A673 (cell line): ENCODE measurements around the gene IL22RA1.

Experiments
- EZH2 ChIP-seq: fragments of 200-600 bp; sonication (generic); IDR thresholded peaks from 2 replicates; pipeline ENCODE4 v1.6.1; 2017; ENCODE audit warnings: borderline replicate concordance, low read depth, mild to moderate bottlenecking, mixed read lengths, antibody characterized with exemption, low read length; ENCODE audit not compliant: poor library complexity, severe bottlenecking
- TF ChIP-seq, protein P1 (sequence below): fragments of 300-800, 200-600 bp; sonication (generic); conservative IDR thresholded peaks from 2 replicates; pipeline ENCODE4 v1.5.1; 2017; ENCODE audit warnings: low read depth, mild to moderate bottlenecking, antibody characterized with exemption, low read length, moderate library complexity, mixed read lengths

GRCh38 chr1:24127134-24127800 is 15.7 kb downstream of the IL22RA1 start:
- no peak for TF ChIP-seq EZH2
- TF ChIP-seq, protein P1, sequence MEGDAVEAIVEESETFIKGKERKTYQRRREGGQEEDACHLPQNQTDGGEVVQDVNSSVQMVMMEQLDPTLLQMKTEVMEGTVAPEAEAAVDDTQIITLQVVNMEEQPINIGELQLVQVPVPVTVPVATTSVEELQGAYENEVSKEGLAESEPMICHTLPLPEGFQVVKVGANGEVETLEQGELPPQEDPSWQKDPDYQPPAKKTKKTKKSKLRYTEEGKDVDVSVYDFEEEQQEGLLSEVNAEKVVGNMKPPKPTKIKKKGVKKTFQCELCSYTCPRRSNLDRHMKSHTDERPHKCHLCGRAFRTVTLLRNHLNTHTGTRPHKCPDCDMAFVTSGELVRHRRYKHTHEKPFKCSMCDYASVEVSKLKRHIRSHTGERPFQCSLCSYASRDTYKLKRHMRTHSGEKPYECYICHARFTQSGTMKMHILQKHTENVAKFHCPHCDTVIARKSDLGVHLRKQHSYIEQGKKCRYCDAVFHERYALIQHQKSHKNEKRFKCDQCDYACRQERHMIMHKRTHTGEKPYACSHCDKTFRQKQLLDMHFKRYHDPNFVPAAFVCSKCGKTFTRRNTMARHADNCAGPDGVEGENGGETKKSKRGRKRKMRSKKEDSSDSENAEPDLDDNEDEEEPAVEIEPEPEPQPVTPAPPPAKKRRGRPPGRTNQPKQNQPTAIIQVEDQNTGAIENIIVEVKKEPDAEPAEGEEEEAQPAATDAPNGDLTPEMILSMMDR: no peak
